IPS DF 6.9 (cell line): ENCODE results near the gene ARHGEF40.

Experiments
- DNase-seq: peaks from one replicate; pipeline ENCODE4 v3.0.0-alpha.2; 2013; ENCODE audit warnings: low read depth, low spot score
- H3K27ac ChIP-seq: one replicate; pipeline ENCODE4 v1.5.1; 2013; ENCODE audit warnings: low read length, control low read depth
- H3K27me3 ChIP-seq: 2 replicates; pipeline ENCODE4 v1.6.1; 2013; ENCODE audit warnings: mild to moderate bottlenecking, low read length; ENCODE audit not compliant: control insufficient read depth, insufficient read depth
- H3K36me3 ChIP-seq: 2 replicates; pipeline ENCODE4 v1.6.1; 2013; ENCODE audit warnings: low read length; ENCODE audit not compliant: control insufficient read depth, insufficient read depth
- H3K4me1 ChIP-seq: 2 replicates; pipeline ENCODE4 v1.6.1; 2013; ENCODE audit warnings: low read length; ENCODE audit not compliant: control insufficient read depth, insufficient read depth
- H3K4me3 ChIP-seq: 2 replicates; pipeline ENCODE4 v1.5.1; 2013; ENCODE audit warnings: mild to moderate bottlenecking, low read length
- H3K9me3 ChIP-seq: 2 replicates; pipeline ENCODE4 v1.6.1; 2013; ENCODE audit warnings: low read length, inconsistent platforms; ENCODE audit not compliant: control insufficient read depth, insufficient read depth
- WGBS: extraction: QIAGEN DNeasy Blood & Tissue Kit; methylation state at CpG from one replicate; pipeline ENCODE4 v1.1.7; 2013; ENCODE audit warnings: mixed read lengths, missing lambda C conversion rate; ENCODE audit not compliant: insufficient read length, insufficient coverage; 5-methylcytosine and 5-hydroxymethylcytosine counted together

Gene ARHGEF40

GRCh38 chr14:21053184-21054122, 16.7 kb upstream of the ARHGEF40 start:
- H3K27ac ChIP-seq: no peak overlapping the region
- no peaks in the 10 kb centered on the region for H3K9me3 ChIP-seq

DNA sequence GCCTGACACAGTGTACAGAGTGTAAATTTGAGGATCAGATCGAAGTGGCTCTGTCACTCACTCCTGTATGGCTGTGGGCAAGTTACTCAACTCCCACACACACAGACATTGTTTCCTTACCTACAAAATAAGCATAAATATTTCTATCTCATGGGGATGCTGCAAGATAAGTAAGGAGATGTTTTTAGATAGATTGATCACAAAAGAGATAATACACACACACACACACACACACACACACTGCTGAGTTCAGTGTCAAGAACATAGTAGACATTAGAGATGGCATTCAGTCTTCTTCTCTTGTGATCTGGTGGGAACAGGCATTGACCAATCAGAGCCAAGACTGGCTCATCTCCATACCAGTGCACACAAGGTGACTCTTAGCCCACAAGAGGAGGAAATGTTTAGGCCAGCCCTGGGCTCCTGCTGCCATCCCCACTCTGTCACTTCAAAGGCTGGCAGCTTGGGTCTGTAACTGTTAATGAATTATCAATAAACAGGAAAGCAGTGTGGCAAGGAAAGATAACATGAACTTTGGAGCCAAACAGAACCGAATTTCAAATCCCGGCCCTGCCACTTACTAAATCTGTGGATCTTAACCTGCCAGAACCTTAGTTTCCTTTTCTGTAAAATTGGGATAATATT, 15.9 kb upstream of the ARHGEF40 start:
- H3K27me3 ChIP-seq: no peaks in the 10 kb centered on the region
- H3K9me3 ChIP-seq: no peaks in the 10 kb centered on the region
- no peak overlapping the region for H3K27ac ChIP-seq
- H3K36me3 ChIP-seq: no peaks in the 10 kb centered on the region
- 0 out of 2 replicates have a peak, but pooled peaks cover 1% of the 10 kb centered on the region for H3K4me1 ChIP-seq
- H3K4me3 ChIP-seq: no peak overlapping the region
- DNase-seq: no peak
- no CpG with 5 or more reads among the region's 3 CpGs for WGBS

More at GRCh38 chr14:21053184-21054122, 16.7 kb upstream of the ARHGEF40 start:
- WGBS: no CpG with 5 or more reads among the region's 20 CpGs
- DNase-seq: no peak
- Histone ChIP-seq H3K4me1 (0 out of 2 replicates have a peak, but pooled peaks cover 1% of the 10 kb centered on the region), H3K4me3 (no peak overlapping the region), H3K36me3 (no peaks in the 10 kb centered on the region), H3K27me3 (no peaks in the 10 kb centered on the region)

DNA sequence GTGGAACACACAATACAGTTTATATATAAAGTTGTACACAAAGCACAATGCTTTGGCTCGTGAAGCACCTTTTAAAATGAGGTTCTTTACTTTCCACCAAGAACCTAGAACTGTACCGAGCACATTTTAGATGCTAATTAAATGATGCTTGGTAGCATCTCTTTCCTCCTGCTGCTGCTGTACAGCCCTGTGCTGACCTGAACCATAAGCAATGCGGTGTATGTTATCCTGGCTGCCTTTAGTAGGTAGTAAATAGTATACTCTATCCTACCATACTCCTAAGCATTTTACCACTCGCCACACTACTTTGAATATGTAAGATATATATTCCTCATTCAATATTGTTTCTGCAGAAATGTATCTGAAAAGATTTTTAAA, 15.3 kb upstream of the ARHGEF40 start:
- H3K4me3 ChIP-seq: no peak overlapping the region
- DNase-seq: no peak
- no peaks in the 10 kb centered on the region for H3K27me3 ChIP-seq
- H3K27ac ChIP-seq: no peak overlapping the region
- no peaks in the 10 kb centered on the region for H3K36me3 ChIP-seq
- WGBS: no CpG with 5 or more reads among the region's 4 CpGs
- 0 out of 2 replicates have a peak, but pooled peaks cover 1% of the 10 kb centered on the region for H3K4me1 ChIP-seq
- H3K9me3 ChIP-seq: no peaks in the 10 kb centered on the region

DNA sequence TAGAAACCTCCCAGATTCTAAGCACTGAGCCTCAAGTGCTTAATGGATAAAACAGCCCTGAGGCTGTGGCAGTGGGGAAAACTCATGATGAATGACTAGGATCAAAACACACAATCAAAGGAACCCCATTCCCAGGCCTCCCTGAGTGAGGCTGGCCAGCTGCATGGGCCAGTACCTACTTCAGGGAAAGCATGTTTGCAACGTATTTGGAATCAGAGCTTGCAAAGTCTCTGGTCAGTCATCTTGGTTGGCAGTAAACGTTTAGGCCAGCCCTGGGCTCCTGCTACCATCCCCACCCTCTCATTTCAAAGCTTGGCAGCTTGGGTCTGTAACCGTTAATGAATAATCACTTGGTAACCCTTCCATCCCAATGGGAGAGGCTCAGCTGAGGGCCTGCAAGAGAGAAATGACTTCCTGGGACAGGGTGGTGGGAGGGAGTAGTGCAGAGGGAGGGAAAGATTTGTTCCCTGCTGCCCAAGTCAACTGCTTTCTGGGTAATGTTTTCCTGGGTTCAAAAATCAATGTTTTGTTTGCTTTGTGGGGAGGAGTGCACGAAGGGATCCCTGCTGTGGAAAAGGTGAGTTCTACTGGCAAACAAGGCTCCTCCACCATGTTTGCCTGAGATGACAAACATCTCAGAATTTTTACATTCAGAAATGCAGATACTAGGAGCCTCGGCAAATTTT, 14.5 kb upstream of the ARHGEF40 start:
- no CpG with 5 or more reads among the region's 5 CpGs for WGBS
- Histone ChIP-seq H3K4me3 (no peak overlapping the region), H3K27ac (no peak overlapping the region), H3K36me3 (no peaks in the 10 kb centered on the region), H3K9me3 (no peaks in the 10 kb centered on the region), H3K27me3 (no peaks in the 10 kb centered on the region), H3K4me1 (0 out of 2 replicates have a peak, but pooled peaks cover 1% of the 10 kb centered on the region)
- no peak for DNase-seq

GRCh38 chr14:21056520-21057163, 13.5 kb upstream of the ARHGEF40 start:
- Histone ChIP-seq H3K4me1 (0 out of 2 replicates have a peak, but pooled peaks cover 1% of the 10 kb centered on the region), H3K4me3 (no peak overlapping the region), H3K36me3 (no peaks in the 10 kb centered on the region), H3K27me3 (no peaks in the 10 kb centered on the region), H3K9me3 (no peaks in the 10 kb centered on the region), H3K27ac (no peak overlapping the region)
- WGBS: no CpG with 5 or more reads among the region's 10 CpGs
- DNase-seq: no peak

GRCh38 chr14:21057803-21058675, 12.1 kb upstream of the ARHGEF40 start, which contains the start of gene RNASE8:
TSS of gene RNASE8 (plus strand) at chr14:21057822. CDS start at chr14:21057893, 71 bp downstream.
- Histone ChIP-seq H3K4me1 (0 out of 2 replicates have a peak, but pooled peaks cover 1% of the 10 kb centered on the region), H3K4me3 (no peak within 1 kb of the TSS), H3K27ac (no peak within 1 kb of the TSS), H3K27me3 (no peaks in the 10 kb centered on the region), H3K9me3 (no peaks in the 10 kb centered on the region), H3K36me3 (no peaks in the 10 kb centered on the region)
- WGBS: no CpG with 5 or more reads among the region's 8 CpGs
- DNase-seq: no peak

- Histone ChIP-seq H3K27ac (no peak overlapping the region), H3K27me3 (no peaks in the 10 kb centered on the region), H3K9me3 (no peaks in the 10 kb centered on the region), H3K36me3 (no peaks in the 10 kb centered on the region), H3K4me1 (0 out of 2 replicates have a peak, but pooled peaks cover 1% of the 10 kb centered on the region), H3K4me3 (no peak overlapping the region)
- DNase-seq: no peak
- WGBS: no CpG with 5 or more reads among the region's 5 CpGs
These were observed 11.2 kb upstream of the ARHGEF40 start for GRCh38 chr14:21058903-21059302.

GRCh38 chr14:21059842-21060613, 10.1 kb upstream of the ARHGEF40 start:
- no CpG with 5 or more reads among the region's 8 CpGs for WGBS
- no peak overlapping the region for H3K4me3 ChIP-seq
- no peaks in the 10 kb centered on the region for H3K36me3 ChIP-seq
- H3K27me3 ChIP-seq: no peaks in the 10 kb centered on the region
- DNase-seq: no peak
- H3K27ac ChIP-seq: no peak overlapping the region
- H3K4me1 ChIP-seq: 0 out of 2 replicates have a peak, but pooled peaks cover 1% of the 10 kb centered on the region
- no peaks in the 10 kb centered on the region for H3K9me3 ChIP-seq
